Karpas-422 (cell line): ENCODE measurements around the gene CEP112. TPM values are rescaled to one million over a fixed set of nuclear protein-coding genes. Genes with fewer than 3 reads are reported as not detected.
"Not testable (repeated sequence)": the region's sequence is repeated elsewhere in the genome, so short reads cannot be mapped to it uniquely, and the experiment has no call there.

Experiments used
- DNase-seq: peaks from one replicate; pipeline ENCODE4 v3.0.0-alpha.2; 2015
- H2AFZ ChIP-seq: fragments of 200-600 bp; sonication (generic); 2 replicates; pipeline ENCODE4 v1.6.1; 2014; ENCODE audit warnings: antibody characterized with exemption, low read length, mixed read lengths
- H3K27ac ChIP-seq: fragments of 200-600 bp; sonication (generic); 2 replicates; pipeline ENCODE4 v1.5.1; 2014; ENCODE audit warnings: mild to moderate bottlenecking, low read length, moderate library complexity
- H3K27me3 ChIP-seq: fragments of 200-600 bp; sonication (generic); 2 replicates; pipeline ENCODE4 v1.6.1; 2014; ENCODE audit warnings: low read length, mixed read lengths
- H3K36me3 ChIP-seq: fragments of 200-600 bp; sonication (generic); 2 replicates; pipeline ENCODE4 v1.6.1; 2014; ENCODE audit warnings: low read length, mixed read lengths; ENCODE audit not compliant: insufficient read depth
- H3K4me1 ChIP-seq: fragments of 200-600 bp; sonication (generic); 2 replicates; pipeline ENCODE4 v1.6.1; 2014; ENCODE audit warnings: mild to moderate bottlenecking, low read length, mixed read lengths
- H3K4me2 ChIP-seq: fragments of 200-600 bp; sonication (generic); 2 replicates; pipeline ENCODE4 v1.6.1; 2014; ENCODE audit warnings: low read length, low read depth, mild to moderate bottlenecking; ENCODE audit not compliant: poor library complexity, severe bottlenecking
- H3K4me3 ChIP-seq: fragments of 200-600 bp; sonication (generic); 2 replicates; pipeline ENCODE4 v1.5.1; 2014; ENCODE audit warnings: mild to moderate bottlenecking, antibody characterized with exemption, low read length, mixed read lengths
- H3K79me2 ChIP-seq: fragments of 200-600 bp; sonication (generic); 2 replicates; pipeline ENCODE4 v1.6.1; 2014; ENCODE audit warnings: mild to moderate bottlenecking, low read length, mixed read lengths
- H3K9ac ChIP-seq: fragments of 200-600 bp; sonication (generic); 2 replicates; pipeline ENCODE4 v1.6.0; 2014; ENCODE audit warnings: low read length
- H3K9me2 ChIP-seq: fragments of 200-600 bp; sonication (generic), shearing (Covaris generic); replicated peaks from 2 replicates; pipeline ENCODE4 v1.6.0; 2014; ENCODE audit warnings: mild to moderate bottlenecking, low read length, moderate library complexity; ENCODE audit not compliant: insufficient read depth
- H3K9me3 ChIP-seq: fragments of 300-700, 200-600 bp; sonication (generic); 2 replicates; pipeline ENCODE4 v1.6.1; 2014; ENCODE audit warnings: low read length, mixed read lengths
- H4K20me1 ChIP-seq: fragments of 200-600 bp; sonication (generic); 2 replicates; pipeline ENCODE4 v1.6.1; 2014; ENCODE audit warnings: mild to moderate bottlenecking, antibody characterized with exemption, low read length, low read depth; ENCODE audit not compliant: insufficient read depth
- total RNA-seq: library from RNA; depleted of rRNA; stranded (reverse); fragments of >200 nt; shearing (Covaris generic); gene quantifications from 2 replicates; pipeline ENCODE4 v1.2.3, GENCODE V29; 2014; ENCODE audit warnings: low replicate concordance

The CEP112 gene
- total RNA-seq, 1 experiment from 2014 or later = not detected

DNA sequence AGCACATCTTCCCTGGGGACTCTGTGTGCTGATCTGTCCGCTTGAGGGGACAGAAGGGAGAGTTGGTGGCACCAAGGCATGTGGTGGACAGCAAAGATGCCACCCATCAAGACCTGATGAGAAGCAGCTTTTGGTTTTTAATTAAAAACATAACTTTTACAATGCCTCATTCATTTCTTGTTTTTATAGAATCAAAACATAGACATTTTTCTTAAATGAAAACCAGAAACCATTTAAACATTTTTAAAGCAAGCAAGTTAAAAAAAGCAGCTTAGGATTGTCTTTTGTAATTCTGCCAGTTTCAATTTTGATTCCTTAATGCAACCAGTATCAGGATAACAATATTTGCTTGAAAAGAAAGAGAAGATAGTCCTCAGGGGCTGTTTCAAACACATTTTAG lies 506.8 kb downstream of the CEP112 start:
- Histone ChIP-seq H3K79me2 (no peaks in the 10 kb centered on the region), H3K4me2 (no peak overlapping the region), H3K4me1 (no peaks in the 10 kb centered on the region), H3K9me2 (no peaks in the 10 kb centered on the region), H3K36me3 (no peaks in the 10 kb centered on the region), H3K27me3 (no peaks in the 10 kb centered on the region), H3K4me3 (no peak overlapping the region), H2AFZ (no peak overlapping the region), H3K9me3 (no peaks in the 10 kb centered on the region), H3K27ac (no peak overlapping the region), H4K20me1 (no peaks in the 10 kb centered on the region), H3K9ac (no peak overlapping the region)
- no peak for DNase-seq

DNA sequence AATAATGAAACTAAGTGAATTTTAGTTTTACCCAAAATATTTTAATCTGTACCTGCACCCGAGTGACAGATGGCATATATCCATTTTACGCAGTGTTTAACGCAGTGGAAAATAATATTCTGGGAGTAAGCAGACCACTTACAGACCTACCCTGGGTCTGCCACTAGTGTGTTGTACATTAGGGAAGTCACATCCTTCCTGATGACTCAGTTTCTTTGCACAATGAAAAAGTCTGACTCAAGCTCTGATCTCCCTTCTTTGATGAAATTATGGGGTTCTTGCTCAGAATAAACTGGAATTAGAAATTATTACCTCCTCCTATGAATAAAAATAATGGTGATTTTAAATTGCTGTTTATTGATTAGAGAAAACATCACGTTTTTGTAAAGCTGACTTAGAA lies 507.3 kb downstream of the CEP112 start:
- Histone ChIP-seq H3K9me3 (no peaks in the 10 kb centered on the region), H3K4me1 (no peaks in the 10 kb centered on the region), H2AFZ (no peak overlapping the region), H3K4me3 (no peak overlapping the region), H3K4me2 (no peak overlapping the region), H3K79me2 (no peaks in the 10 kb centered on the region), H4K20me1 (no peaks in the 10 kb centered on the region), H3K9me2 (no peaks in the 10 kb centered on the region), H3K36me3 (no peaks in the 10 kb centered on the region), H3K27ac (no peak overlapping the region), H3K9ac (no peak overlapping the region), H3K27me3 (no peaks in the 10 kb centered on the region)
- no peak for DNase-seq

DNA sequence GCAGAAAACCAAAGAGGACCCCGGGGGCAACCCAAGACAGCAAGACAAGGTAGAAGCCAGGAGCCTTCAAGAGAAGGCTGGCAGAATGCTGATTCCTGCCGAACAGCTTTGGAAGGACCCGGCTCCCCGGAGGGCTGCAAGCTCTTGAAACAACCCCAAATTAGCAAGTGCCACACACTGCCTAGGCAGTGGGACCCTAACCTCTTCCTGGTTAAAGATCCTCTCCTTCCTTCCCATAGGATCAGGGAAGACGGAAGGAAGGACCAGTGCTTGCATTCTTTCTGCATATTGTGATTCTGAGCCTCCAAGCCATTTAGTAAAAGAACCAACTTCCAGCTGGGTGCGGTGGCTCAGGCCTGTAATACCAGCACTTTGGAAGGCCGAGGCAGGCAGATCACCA lies 508.5 kb downstream of the CEP112 start:
- Histone ChIP-seq H3K4me1 (no peaks in the 10 kb centered on the region), H3K27ac (no peak overlapping the region), H2AFZ (no peak overlapping the region), H3K4me2 (no peak overlapping the region), H3K4me3 (no peak overlapping the region), H3K9ac (no peak overlapping the region), H3K79me2 (no peaks in the 10 kb centered on the region), H4K20me1 (no peaks in the 10 kb centered on the region), H3K9me3 (no peaks in the 10 kb centered on the region), H3K9me2 (no peaks in the 10 kb centered on the region), H3K36me3 (no peaks in the 10 kb centered on the region), H3K27me3 (no peaks in the 10 kb centered on the region)
- no peak for DNase-seq

DNA sequence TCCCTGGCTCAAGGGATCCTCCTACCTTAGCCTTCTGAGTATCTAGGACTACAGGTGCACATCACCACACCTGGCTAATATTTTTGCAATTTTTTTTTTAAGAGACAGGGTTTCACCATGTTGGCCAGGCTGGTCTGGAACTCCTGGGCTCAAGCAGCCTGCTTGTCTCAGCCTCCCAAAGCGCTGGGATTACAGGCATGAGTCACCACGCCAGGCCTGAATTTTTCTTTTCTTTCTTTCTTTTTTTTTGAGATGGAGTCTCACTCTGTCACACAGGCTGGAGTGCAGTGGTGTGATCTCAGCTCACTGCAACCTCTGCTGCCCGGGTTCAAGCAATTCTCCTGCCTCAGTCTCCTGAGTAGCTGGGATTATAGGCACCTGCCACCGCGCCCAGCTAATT lies 510.2 kb downstream of the CEP112 start:
- not testable (repeated sequence) for H3K79me2 ChIP-seq, H3K4me3 ChIP-seq, H3K27ac ChIP-seq, H3K9ac ChIP-seq, H2AFZ ChIP-seq, H3K27me3 ChIP-seq, H3K36me3 ChIP-seq, H3K4me2 ChIP-seq, H3K9me2 ChIP-seq, DNase-seq, H3K4me1 ChIP-seq, H4K20me1 ChIP-seq, H3K9me3 ChIP-seq

DNA sequence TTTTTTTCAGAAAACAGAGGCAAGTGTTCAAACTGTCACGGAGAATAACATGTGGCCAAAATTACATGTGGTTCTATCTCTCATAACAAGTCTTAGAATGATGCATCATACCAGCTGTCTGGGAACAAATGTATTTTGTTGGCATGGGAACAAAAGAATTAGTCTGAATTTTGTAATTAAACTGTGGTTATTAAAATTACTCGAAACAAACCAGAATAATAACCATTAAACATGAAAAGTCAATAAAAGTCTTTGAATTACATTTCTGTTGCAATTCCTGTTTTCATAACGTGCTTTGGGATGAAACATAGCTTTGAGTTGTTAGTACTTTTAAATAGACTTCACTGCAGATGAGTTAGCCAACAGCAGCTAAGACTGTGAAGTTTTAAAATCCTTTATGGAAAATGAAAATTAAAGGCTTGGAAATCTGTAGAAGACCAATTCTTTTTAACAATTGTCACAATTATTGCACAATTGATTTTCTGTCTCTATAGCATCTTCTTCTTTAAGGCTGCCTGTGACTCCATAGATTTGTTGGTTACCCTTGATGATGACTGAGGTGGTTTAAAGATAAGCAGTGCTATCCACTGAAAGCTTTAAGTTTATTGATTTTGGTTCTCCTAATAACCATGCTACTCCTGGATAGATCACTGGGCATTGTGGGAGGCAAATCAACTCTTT lies 512.6 kb downstream of the CEP112 start:
- no peak overlapping the region for H3K4me3 ChIP-seq
- DNase-seq = no peak
- no peaks in the 10 kb centered on the region for H3K4me1 ChIP-seq
- H4K20me1 ChIP-seq = no peaks in the 10 kb centered on the region
- no peak overlapping the region for H3K9ac ChIP-seq
- H3K9me2 ChIP-seq = no peaks in the 10 kb centered on the region
- no peaks in the 10 kb centered on the region for H3K79me2 ChIP-seq
- H3K36me3 ChIP-seq = no peaks in the 10 kb centered on the region
- H3K27ac ChIP-seq = no peak overlapping the region
- no peaks in the 10 kb centered on the region for H3K27me3 ChIP-seq
- H2AFZ ChIP-seq = no peak overlapping the region
- no peaks in the 10 kb centered on the region for H3K9me3 ChIP-seq
- H3K4me2 ChIP-seq = no peak overlapping the region

DNA sequence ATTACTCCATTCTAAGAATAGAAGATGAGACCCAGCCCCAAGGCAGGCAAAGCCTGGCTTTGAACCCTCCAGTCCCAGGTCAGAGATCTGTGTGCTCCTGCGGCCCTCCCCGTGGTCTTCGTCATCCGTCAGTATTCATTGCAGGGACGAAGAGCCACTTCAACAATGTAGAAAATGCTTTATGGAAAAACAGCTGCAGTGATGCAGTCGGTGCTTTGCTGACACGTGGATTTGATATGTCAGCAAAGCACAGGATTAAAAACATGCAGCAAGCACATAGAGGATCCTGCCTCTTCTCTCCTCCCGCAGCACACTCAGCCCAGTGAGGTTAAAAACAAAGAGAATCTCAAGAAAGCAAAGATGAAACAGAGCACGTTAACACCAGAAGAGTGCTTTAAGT lies 513.4 kb downstream of the CEP112 start:
- DNase-seq = no peak
- Histone ChIP-seq H3K9ac (no peak overlapping the region), H3K27me3 (no peaks in the 10 kb centered on the region), H3K27ac (no peak overlapping the region), H2AFZ (no peak overlapping the region), H3K9me3 (no peaks in the 10 kb centered on the region), H4K20me1 (no peaks in the 10 kb centered on the region), H3K36me3 (no peaks in the 10 kb centered on the region), H3K4me1 (no peaks in the 10 kb centered on the region), H3K79me2 (no peaks in the 10 kb centered on the region), H3K4me3 (no peak overlapping the region), H3K4me2 (no peak overlapping the region), H3K9me2 (no peaks in the 10 kb centered on the region)

GRCh38 chr17:65677932-65678331 lies 514.0 kb downstream of the CEP112 start:
- Histone ChIP-seq H3K4me2 (no peak overlapping the region), H3K9me2 (no peaks in the 10 kb centered on the region), H2AFZ (no peak overlapping the region), H3K79me2 (no peaks in the 10 kb centered on the region), H3K27me3 (no peaks in the 10 kb centered on the region), H3K4me1 (no peaks in the 10 kb centered on the region), H3K36me3 (no peaks in the 10 kb centered on the region), H3K9me3 (no peaks in the 10 kb centered on the region), H3K4me3 (no peak overlapping the region), H3K27ac (no peak overlapping the region), H3K9ac (no peak overlapping the region), H4K20me1 (no peaks in the 10 kb centered on the region)
- no peak for DNase-seq

GRCh38 chr17:65674246-65675045 lies 517.5 kb downstream of the CEP112 start:
- no peaks in the 10 kb centered on the region for H3K79me2 ChIP-seq
- H3K9me3 ChIP-seq = no peaks in the 10 kb centered on the region
- no peak overlapping the region for H3K4me2 ChIP-seq
- DNase-seq = no peak
- no peak overlapping the region for H2AFZ ChIP-seq
- no peaks in the 10 kb centered on the region for H3K27me3 ChIP-seq
- H3K9ac ChIP-seq = no peak overlapping the region
- no peaks in the 10 kb centered on the region for H3K4me1 ChIP-seq
- no peaks in the 10 kb centered on the region for H3K36me3 ChIP-seq
- no peaks in the 10 kb centered on the region for H3K9me2 ChIP-seq
- no peak overlapping the region for H3K4me3 ChIP-seq
- H3K27ac ChIP-seq = no peak overlapping the region
- H4K20me1 ChIP-seq = no peaks in the 10 kb centered on the region
